NCI-H345 (cell line): Measurements from ENCODE around the gene GALK1.
"Not testable (repeated sequence)": the region's sequence is repeated elsewhere in the genome, so short reads cannot be mapped to it uniquely, and the experiment has no call there.

ENCODE experiments used
- DNase-seq: peaks from one replicate; lab custom pipeline; 2025; lab: John Stamatoyannopoulos, UW

The GALK1 gene

GRCh38 chr17:75764711-75765421, at the start of gene GALK1:
TSS of gene GALK1 (minus strand) at chr17:75765192. CDS start at chr17:75765136, 56 bp downstream.
- DNase-seq = peak; percentile 80

- DNase-seq = no peak
These were observed 49.0 kb upstream of the GALK1 start for GRCh38 chr17:75814021-75814395.

- DNase-seq = no peak
These were observed 48.4 kb upstream of the GALK1 start for GRCh38 chr17:75813081-75814020.

GRCh38 chr17:75812096-75813013, 47.4 kb upstream of the GALK1 start:
- DNase-seq = no peak

GRCh38 chr17:75811174-75811573, 46.2 kb upstream of the GALK1 start:
- DNase-seq = no peak

- not testable (repeated sequence) for DNase-seq
These were observed 45.8 kb upstream of the GALK1 start for GRCh38 chr17:75810756-75811155.

- no peak for DNase-seq
These were observed 45.2 kb upstream of the GALK1 start for GRCh38 chr17:75810216-75810615.

- no peak for DNase-seq
These were observed 44.7 kb upstream of the GALK1 start for GRCh38 chr17:75809631-75810111.

GRCh38 chr17:75808905-75809621, 44.1 kb upstream of the GALK1 start:
- no peak for DNase-seq

- no peak for DNase-seq
These were observed 43.5 kb upstream of the GALK1 start for GRCh38 chr17:75808549-75808904.

- no peak for DNase-seq
These were observed 42.9 kb upstream of the GALK1 start for GRCh38 chr17:75807861-75808260.

- no peak for DNase-seq
These were observed 42.0 kb upstream of the GALK1 start for GRCh38 chr17:75806822-75807500.

GRCh38 chr17:75803883-75804282, 38.9 kb upstream of the GALK1 start:
- DNase-seq = no peak

GRCh38 chr17:75799402-75799801, 34.4 kb upstream of the GALK1 start:
- DNase-seq = no peak

GRCh38 chr17:75795820-75796607, 31.0 kb upstream of the GALK1 start:
- DNase-seq = no peak

GRCh38 chr17:75793460-75793859, 28.5 kb upstream of the GALK1 start:
- no peak for DNase-seq

- no peak for DNase-seq
These were observed 26.3 kb upstream of the GALK1 start for GRCh38 chr17:75791254-75791653.

- DNase-seq = peak; percentile 93
These were observed 20.3 kb upstream of the GALK1 start for GRCh38 chr17:75785016-75785890.

GRCh38 chr17:75784473-75785015, 19.6 kb upstream of the GALK1 start, which contains the start of gene UNK:
TSS of gene UNK (plus strand) at chr17:75784806. CDS start at chr17:75784881, 75 bp downstream.
- DNase-seq = peak; percentile 100
